ENCODE results near the gene PJA1.

DNA sequence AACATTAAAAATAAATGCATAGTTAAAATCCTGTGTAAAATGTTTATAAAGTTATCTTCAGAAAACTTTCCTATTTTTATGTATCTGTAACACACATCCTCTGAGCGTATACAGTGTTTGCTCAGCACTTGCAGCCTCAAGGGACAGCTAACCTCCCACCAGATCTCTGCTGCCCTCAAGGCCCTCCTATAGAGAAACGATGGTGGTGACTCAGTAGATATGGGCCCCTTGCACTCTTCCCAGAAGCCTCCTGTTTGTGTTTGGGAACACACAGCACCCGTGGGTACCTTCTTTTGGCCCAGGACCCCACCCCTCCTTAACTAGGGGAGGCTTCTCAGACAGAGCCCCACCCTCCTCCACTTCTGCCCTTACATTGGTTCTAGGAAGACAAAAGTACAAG lies 26.7 kb downstream of the PJA1 start:
- no peak for TF ChIP-seq CTCF (IDR thresholded peaks at IDR 0.05; ENCODE audit: low read depth, low read length)
- no peak for TF ChIP-seq EZH2phosphoT487 (IDR thresholded peaks at IDR 0.05; ENCODE audit: low read depth)
